ENCODE data around the gene ANP32A. TPM values are rescaled to one million over a fixed set of nuclear protein-coding genes. Genes with fewer than 3 reads are reported as not detected.
A peak's percentile ranks its signal among the peaks of the same experiment; 100 is the strongest.

The ANP32A gene
- total and polyA plus RNA-seq, 9 of the 15 experiments (the other 6 are each of a cell fraction or from before 2014, with no cell fraction given) = 13.2 to 656 (median 210) TPM

GRCh38 chr15:68730471-68730919 is 90.2 kb downstream of the ANP32A start:
- no peaks in the 10 kb centered on the region for H3K9me1 ChIP-seq (ENCODE audit: control insufficient read depth, insufficient read depth, low read length)
- ATAC-seq = peak; percentile 79
- ChIA-PET CTCF (ENCODE audit: low intra/inter-chr PET ratio) (interaction anchor here (0.6 to 2.0 kb wide), 3 partner anchors 99 to 145 kb away, joined by 3 to 23 read pairs (median 3); no protein-coding TSS in a partner anchor), POLR2A (interaction anchor here (0.6 to 1.2 kb wide), 2 partner anchors 34 to 145 kb away, joined by 3 read pairs; no protein-coding TSS in a partner anchor)
- DNase-seq (ENCODE audit: extremely low read depth in 1 of 4, low spot score in 3 of 4) = peak in 3 of 4 experiments; percentile 23 to 52 (median 26)
- H3K4me2 ChIP-seq (ENCODE audit: insufficient read depth, low read length) = no peak overlapping the region
- no peaks in the 10 kb centered on the region for H3K9me3 ChIP-seq (replicated peaks; ENCODE audit: control insufficient read depth, insufficient read depth, low read depth, low read length)
- H3K4me3 ChIP-seq = no peak overlapping the region
- H3K27ac ChIP-seq (ENCODE audit: extremely low read depth, low read depth, low read length) = no peak overlapping the region
- in situ Hi-C loops (cut with MboI) (loop anchor here (5.0 kb wide), 1 partner anchor 147 kb away; no protein-coding TSS in a partner anchor), intact Hi-C loops (cut with micrococcal nuclease) (loop anchor here (1.0 to 10.0 kb wide), 2 partner anchors 145 to 176 kb away; no protein-coding TSS in a partner anchor)
- peaks cover 28 to 62% of the 10 kb centered on the region in 2 experiments; a peak in 4 of 5 replicates for H3K27me3 ChIP-seq (ENCODE audit: control insufficient read depth in 2 of 2, insufficient read depth in 2 of 2, low read length in 2 of 2)
- no TSS peak for BruUV-seq (replicated peaks)
- no peaks in the 10 kb centered on the region for H3K36me3 ChIP-seq (ENCODE audit: control insufficient read depth, insufficient read depth, low read length)
- H3K79me2 ChIP-seq (ENCODE audit: control insufficient read depth, insufficient read depth, low read length) = no peaks in the 10 kb centered on the region
- FAIRE-seq = peak; percentile 67
- peaks cover 5 to 7% of the 10 kb centered on the region in 2 experiments; a peak in 4 of 5 replicates for H3K4me1 ChIP-seq (replicated peaks in 1 of 2; ENCODE audit: control insufficient read depth in 2 of 2, insufficient read depth in 2 of 2, low read length in 2 of 2)
- WGBS (ENCODE audit: insufficient coverage, low coverage, missing lambda C conversion rate) = 6% methylated on average over 6 of the region's 6 CpGs
- peaks cover 5% of the 10 kb centered on the region for H4K20me1 ChIP-seq (replicated peaks; ENCODE audit: control insufficient read depth, insufficient read depth, low read length)
- no peak overlapping the region for H2AFZ ChIP-seq (ENCODE audit: low read depth, low read length)
- H3K9ac ChIP-seq (ENCODE audit: insufficient read depth in 1 of 2, low read depth in 2 of 2, low read length in 2 of 2) = no peak overlapping the region
- no peak for TF ChIP-seq ZNF77 (CRISPR knock-in tag; IDR thresholded peaks at IDR 0.05)
- no peak for TF ChIP-seq GTF2F1 (IDR thresholded peaks at IDR 0.05; ENCODE audit: low read depth, low read length)
- TF ChIP-seq U2AF1 (optimal IDR thresholded peaks at IDR 0.05; ENCODE audit: low read depth, low read length) = no peak
- no peak for TF ChIP-seq GMEB1 (CRISPR knock-in tag; IDR thresholded peaks at IDR 0.05)
- TF ChIP-seq HMG20B (CRISPR knock-in tag; IDR thresholded peaks at IDR 0.05) = no peak
- no peak for TF ChIP-seq PBX2 (CRISPR knock-in tag; IDR thresholded peaks at IDR 0.05; ENCODE audit: low read depth)
- TF ChIP-seq PBX2 (tag; conservative IDR thresholded peaks at IDR 0.05; ENCODE audit: low read depth) = 0 out of 2 replicates have a peak, but pooled peaks have one; percentile 11
- TF ChIP-seq SMARCC2 (IDR thresholded peaks at IDR 0.05; ENCODE audit: low read depth) = no peak
- TF ChIP-seq ARID2 (IDR thresholded peaks at IDR 0.05) = 0 out of 2 replicates have a peak, but pooled peaks have one; percentile 41
- TF ChIP-seq BMI1 (IDR thresholded peaks at IDR 0.05; ENCODE audit: low read length) = no peak
- TF ChIP-seq ZBTB12 (CRISPR knock-in tag; IDR thresholded peaks at IDR 0.05) = no peak
- peak; percentile 46; the same call in 1 of the 2 replicates for TF ChIP-seq DEAF1 (CRISPR knock-in tag; IDR thresholded peaks at IDR 0.05)
- TF ChIP-seq ZNF655 (CRISPR knock-in tag; IDR thresholded peaks at IDR 0.05) = no peak
- no peak for TF ChIP-seq BDP1 (IDR thresholded peaks at IDR 0.05; ENCODE audit: insufficient read depth, insufficient read length)
- no peak for TF ChIP-seq MAFK (IDR thresholded peaks at IDR 0.05; ENCODE audit: low read length)

All from K562 (cell line).